BJ (cell line): ENCODE results near the gene SEMA3D. TPM values are rescaled to one million over a fixed set of nuclear protein-coding genes. Genes with fewer than 3 reads are reported as not detected.
"Not testable (repeated sequence)": the region's sequence is repeated elsewhere in the genome, so short reads cannot be mapped to it uniquely, and the experiment has no call there.

Experiments
- CTCF ChIA-PET: fragments of 350-600 bp; formaldehyde crosslinking; extraction: SDS; loops from one replicate; lab custom pipeline; 2021; ENCODE audit warnings: antibody characterized with exemption, inconsistent platforms; lab: Yijun Ruan, JAX
- POLR2A ChIA-PET: fragments of 300-600 bp; sonication (Branson Sonifier 250); formaldehyde crosslinking; extraction: SDS; loops from one replicate; lab custom pipeline; 2021; ENCODE audit warnings: antibody characterized with exemption; lab: Charles Lee
- DNase-seq: peaks from one replicate; pipeline ENCODE4 v3.0.0-alpha.2; 2011; ENCODE audit warnings: low read depth
- H3K27me3 ChIP-seq: 2 replicates; pipeline ENCODE4 v1.6.0; 2011; ENCODE audit warnings: low read length; ENCODE audit not compliant: control insufficient read depth, insufficient read depth
- H3K36me3 ChIP-seq: 2 replicates; pipeline ENCODE4 v1.5.1; 2011; ENCODE audit warnings: low read length; ENCODE audit not compliant: control insufficient read depth, insufficient read depth
- H3K4me3 ChIP-seq: 2 replicates; pipeline ENCODE4 v1.5.1; 2011; ENCODE audit warnings: low read depth, mild to moderate bottlenecking, control low read depth, low read length
- CTCF ChIP-seq: IDR thresholded peaks from 2 replicates; pipeline ENCODE4 v1.5.1; 2011; ENCODE audit warnings: low read depth, mild to moderate bottlenecking, control low read depth, inconsistent platforms, low read length, moderate library complexity; ENCODE audit not compliant: insufficient read depth
- polyA plus RNA-seq: library from polyadenylated mRNA; depleted of rRNA; stranded (reverse); fragments of >200 nt; gene quantifications from 2 replicates; pipeline ENCODE4 v1.2.3, GENCODE V29; 2011

The SEMA3D gene
- polyA plus RNA-seq, 1 experiment = 19.9 TPM

DNA sequence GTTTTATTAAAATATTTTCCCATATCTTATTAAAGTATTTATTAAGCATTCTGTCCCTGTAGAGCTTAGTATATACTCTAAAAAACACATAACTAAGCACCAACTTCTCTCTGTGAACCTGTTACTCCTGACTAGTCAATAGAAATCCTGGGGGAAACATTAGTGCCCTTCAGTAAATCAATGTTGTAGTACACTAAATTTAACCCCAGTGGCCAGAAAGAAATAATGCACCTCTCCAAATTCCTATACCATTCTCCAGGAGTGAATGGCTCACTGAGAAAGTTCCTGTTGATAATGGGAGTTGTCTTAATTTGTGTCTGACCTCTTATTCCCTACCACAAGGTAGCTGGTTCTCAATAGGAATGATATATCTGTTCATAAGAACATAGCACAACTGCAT is 188.2 kb downstream of the SEMA3D start:
- H3K36me3 ChIP-seq = no peaks in the 10 kb centered on the region; the same call in 1 of the 2 replicates
- no peak for TF ChIP-seq CTCF
- CTCF ChIA-PET = interaction anchor here (0.9 kb wide), 1 partner anchor 18 kb away, joined by 3 read pairs; no protein-coding TSS in a partner anchor
- DNase-seq = no peak
- H3K27me3 ChIP-seq = no peaks in the 10 kb centered on the region
- no peak overlapping the region for H3K4me3 ChIP-seq
- POLR2A ChIA-PET = no interaction called here

GRCh38 chr7:84997626-84998025 is 189.2 kb downstream of the SEMA3D start:
- no peak overlapping the region for H3K4me3 ChIP-seq
- ChIA-PET POLR2A (interaction anchor here (0.5 to 0.6 kb wide), 2 partner anchors 505 to 865 kb away, joined by 3 to 5 read pairs; no protein-coding TSS in a partner anchor), CTCF (no interaction called here)
- no peak for TF ChIP-seq CTCF
- DNase-seq = no peak
- no peaks in the 10 kb centered on the region for H3K27me3 ChIP-seq
- H3K36me3 ChIP-seq = no peaks in the 10 kb centered on the region; the same call in 1 of the 2 replicates

- not testable (repeated sequence) for H3K27me3 ChIP-seq
- POLR2A ChIA-PET = interaction anchor here (0.7 kb wide), 1 partner anchor 797 kb away, joined by 9 read pairs; no protein-coding TSS in a partner anchor
Observed at GRCh38 chr7:84992954-84993353, 193.9 kb downstream of the SEMA3D start.

GRCh38 chr7:84985073-84985784 is 201.6 kb downstream of the SEMA3D start:
- DNase-seq = no peak
- ChIA-PET CTCF (interaction anchor here (0.7 kb wide), 1 partner anchor 498 kb away, joined by 3 read pairs; no protein-coding TSS in a partner anchor), POLR2A (interaction anchor here (0.6 kb wide), 1 partner anchor 29 kb away, joined by 5 read pairs; no protein-coding TSS in a partner anchor)
- Histone ChIP-seq H3K36me3 (no peaks in the 10 kb centered on the region), H3K4me3 (no peak overlapping the region), H3K27me3 (no peaks in the 10 kb centered on the region)
- TF ChIP-seq CTCF = no peak; the same call in 1 of the 2 replicates

More at GRCh38 chr7:84992954-84993353, 193.9 kb downstream of the SEMA3D start:
- H3K36me3 ChIP-seq, DNase-seq, H3K4me3 ChIP-seq: not testable (repeated sequence)
- CTCF ChIA-PET = interaction anchor here (0.6 kb wide), 1 partner anchor 488 kb away, joined by 4 read pairs; no protein-coding TSS in a partner anchor

GRCh38 chr7:84982199-84982598 is 204.7 kb downstream of the SEMA3D start:
- DNase-seq = no peak
- Histone ChIP-seq H3K4me3 (no peak overlapping the region), H3K27me3 (no peaks in the 10 kb centered on the region), H3K36me3 (no peaks in the 10 kb centered on the region)
- no peak for TF ChIP-seq CTCF
- CTCF ChIA-PET = no interaction called here
- POLR2A ChIA-PET = no interaction called here
